Neuronal stem cell (in vitro differentiated cells): ENCODE results near the gene GOLGB1.

ENCODE experiments used
- DNase-seq: peaks from one replicate; pipeline ENCODE4 v3.0.0-alpha.2; 2013; ENCODE audit warnings: low spot score
- H2AFZ ChIP-seq: one replicate; pipeline ENCODE4 v1.6.1; 2013; ENCODE audit warnings: mild to moderate bottlenecking, low read length, inconsistent platforms
- H2AK5ac ChIP-seq: 2 replicates; pipeline ENCODE4 v1.6.1; 2013; ENCODE audit warnings: low read depth, mild to moderate bottlenecking, inconsistent platforms, low read length, moderate library complexity, mixed read lengths
- H2BK120ac ChIP-seq: 2 replicates; pipeline ENCODE4 v1.6.1; 2013; ENCODE audit warnings: low read depth, mild to moderate bottlenecking, inconsistent platforms, low read length, moderate library complexity, mixed read lengths
- H2BK12ac ChIP-seq: one replicate; pipeline ENCODE4 v1.6.1; 2013; ENCODE audit warnings: low read length, inconsistent platforms
- H2BK15ac ChIP-seq: 2 replicates; pipeline ENCODE4 v1.6.1; 2013; ENCODE audit warnings: mild to moderate bottlenecking, low read length, inconsistent platforms, mixed read lengths
- H2BK5ac ChIP-seq: one replicate; pipeline ENCODE4 v1.6.1; 2013; ENCODE audit warnings: inconsistent platforms, mild to moderate bottlenecking, low read length, moderate library complexity
- H3K14ac ChIP-seq: one replicate; pipeline ENCODE4 v1.6.1; 2013; ENCODE audit warnings: low read length, inconsistent platforms
- H3K18ac ChIP-seq: 2 replicates; pipeline ENCODE4 v1.6.1; 2013; ENCODE audit warnings: low read length, inconsistent platforms
- H3K23ac ChIP-seq: 2 replicates; pipeline ENCODE4 v1.6.1; 2013; ENCODE audit warnings: low read depth, mild to moderate bottlenecking, mixed read lengths, low read length, inconsistent platforms; ENCODE audit not compliant: poor library complexity
- H3K27ac ChIP-seq: replicated peaks from 3 replicates; pipeline ENCODE4 v1.5.1; 2013; ENCODE audit warnings: low read length, inconsistent platforms
- H3K27me3 ChIP-seq, 3 experiments: 2 replicates each; pipeline ENCODE4 v1.6.1; 2013; ENCODE audit warnings: low read length in 3 of 3, mild to moderate bottlenecking in 2 of 3, inconsistent platforms in 1 of 3, low read depth in 1 of 3, mixed read lengths in 1 of 3, moderate library complexity in 1 of 3; ENCODE audit not compliant: control insufficient read depth in 3 of 3, insufficient read depth in 3 of 3
- H3K36me3 ChIP-seq, 2 donors: replicated peaks in 1 of 2; 2 replicates each; pipeline ENCODE4 v1.6.1; 2013; ENCODE audit warnings: low read length in 2 of 2; ENCODE audit not compliant: control insufficient read depth in 2 of 2, insufficient read depth in 2 of 2
- H3K4ac ChIP-seq: 2 replicates; pipeline ENCODE4 v1.6.1; 2013; ENCODE audit warnings: inconsistent platforms, mild to moderate bottlenecking, low read length, moderate library complexity
- H3K4me1 ChIP-seq, 2 donors: 1 replicate in 1 of 2; 2 replicates in 1 of 2; pipeline ENCODE4 v1.6.1; 2013; ENCODE audit warnings: low read length in 2 of 2, low read depth in 1 of 2; ENCODE audit not compliant: control insufficient read depth in 2 of 2, insufficient read depth in 1 of 2
- H3K4me2 ChIP-seq: one replicate; pipeline ENCODE4 v1.6.1; 2013; ENCODE audit warnings: mild to moderate bottlenecking, low read length, inconsistent platforms; ENCODE audit not compliant: insufficient read depth, poor library complexity, severe bottlenecking
- H3K4me3 ChIP-seq, 2 donors: 2 replicates each; pipeline ENCODE4 v1.5.1; 2013; ENCODE audit warnings: low read length in 2 of 2, mild to moderate bottlenecking in 2 of 2, inconsistent platforms in 1 of 2, moderate library complexity in 1 of 2
- H3K79me1 ChIP-seq: one replicate; pipeline ENCODE4 v1.6.1; 2013; ENCODE audit warnings: low read depth, mild to moderate bottlenecking, inconsistent platforms, low read length, moderate library complexity
- H3K9ac ChIP-seq: one replicate; pipeline ENCODE4 v1.6.1; 2013; ENCODE audit warnings: mild to moderate bottlenecking, low read depth, low read length, inconsistent platforms; ENCODE audit not compliant: poor library complexity
- H3K9me3 ChIP-seq, 2 donors: replicated peaks in 1 of 2; 2 replicates each; pipeline versions ENCODE3 to v1.6.1; 2013; ENCODE audit warnings: low read length in 2 of 2, mild to moderate bottlenecking in 2 of 2, inconsistent platforms in 1 of 2, low read depth in 1 of 2, mixed read lengths in 1 of 2, moderate library complexity in 1 of 2; ENCODE audit not compliant: control insufficient read depth in 2 of 2, insufficient read depth in 1 of 2
- H4K8ac ChIP-seq: one replicate; pipeline ENCODE4 v1.6.1; 2013; ENCODE audit warnings: low read depth, mild to moderate bottlenecking, inconsistent platforms, low read length, moderate library complexity
- H4K91ac ChIP-seq: one replicate; pipeline ENCODE4 v1.6.1; 2013; ENCODE audit warnings: low read length, low read depth, mild to moderate bottlenecking, inconsistent platforms; ENCODE audit not compliant: poor library complexity
- WGBS, 2 donors: extraction: QIAGEN DNeasy Blood & Tissue Kit; methylation state at CpG; one replicate each; pipeline ENCODE4 v1.1.7; 2013; ENCODE audit warnings: missing lambda C conversion rate in 2 of 2, mixed read lengths in 1 of 2; ENCODE audit not compliant: insufficient read length in 2 of 2, insufficient replicate concordance in 1 of 2; ENCODE audit errors: extremely low coverage in 2 of 2; 5-methylcytosine and 5-hydroxymethylcytosine counted together

Gene GOLGB1

GRCh38 chr3:121722411-121722810 lies 27.1 kb downstream of the GOLGB1 start:
- Histone ChIP-seq H3K4ac (no peak overlapping the region), H3K9ac (no peak overlapping the region)

GRCh38 chr3:121720163-121720562 lies 29.4 kb downstream of the GOLGB1 start:
- H2BK12ac ChIP-seq, result no peak overlapping the region
- no peak overlapping the region for H2AK5ac ChIP-seq
- H3K36me3 ChIP-seq, result peaks cover 31 to 98% of the 10 kb centered on the region in 2 donors
- no peak overlapping the region for H2AFZ ChIP-seq
- H4K91ac ChIP-seq, result no peak overlapping the region
- no peak overlapping the region for H3K4ac ChIP-seq
- H3K4me2 ChIP-seq, result no peak overlapping the region
- H3K4me3 ChIP-seq, result no peak overlapping the region
- no peak overlapping the region for H2BK15ac ChIP-seq
- no peak overlapping the region for H4K8ac ChIP-seq
- no peaks in the 10 kb centered on the region for H3K27me3 ChIP-seq
- H3K4me1 ChIP-seq, result no peaks in the 10 kb centered on the region
- no peak overlapping the region for H3K9ac ChIP-seq
- no peak for DNase-seq
- H3K18ac ChIP-seq, result no peak overlapping the region
- no peak overlapping the region for H2BK5ac ChIP-seq
- peaks cover 0 to 10% of the 10 kb centered on the region in 2 donors for H3K9me3 ChIP-seq
- H2BK120ac ChIP-seq, result no peak overlapping the region
- no peak overlapping the region for H3K27ac ChIP-seq
- H3K23ac ChIP-seq, result no peak overlapping the region
- H3K14ac ChIP-seq, result no peak overlapping the region
- no peaks in the 10 kb centered on the region for H3K79me1 ChIP-seq

More at GRCh38 chr3:121722411-121722810, 27.1 kb downstream of the GOLGB1 start:
- Histone ChIP-seq H3K23ac (no peak overlapping the region), H4K91ac (no peak overlapping the region), H4K8ac (no peak overlapping the region), H3K4me3 (no peak overlapping the region), H3K9me3 (peaks cover 0 to 10% of the 10 kb centered on the region in 2 donors), H2AK5ac (no peak overlapping the region), H3K4me2 (no peak overlapping the region), H3K79me1 (no peaks in the 10 kb centered on the region), H3K27me3 (no peaks in the 10 kb centered on the region), H2BK120ac (no peak overlapping the region), H3K27ac (no peak overlapping the region), H3K18ac (no peak overlapping the region), H2BK15ac (no peak overlapping the region), H2BK12ac (no peak overlapping the region), H2AFZ (no peak overlapping the region), H3K4me1 (no peaks in the 10 kb centered on the region), H2BK5ac (no peak overlapping the region), H3K36me3 (peaks cover 30 to 99% of the 10 kb centered on the region in 2 donors), H3K14ac (no peak overlapping the region)
- no CpG with 5 or more reads among the region's 1 CpG for WGBS, 2 donors
- no peak for DNase-seq

GRCh38 chr3:121719423-121719822 lies 30.1 kb downstream of the GOLGB1 start:
- no peak overlapping the region for H3K14ac ChIP-seq

GRCh38 chr3:121718205-121718846 lies 31.2 kb downstream of the GOLGB1 start:
- no peak overlapping the region for H2AK5ac ChIP-seq
- H3K4me1 ChIP-seq, result no peaks in the 10 kb centered on the region
- H3K9ac ChIP-seq, result no peak overlapping the region
- H3K14ac ChIP-seq, result no peak overlapping the region
- H3K79me1 ChIP-seq, result no peaks in the 10 kb centered on the region
- H2BK120ac ChIP-seq, result no peak overlapping the region
- no peak overlapping the region for H2BK12ac ChIP-seq
- no peak overlapping the region for H4K91ac ChIP-seq
- no peak overlapping the region for H2BK5ac ChIP-seq
- H3K4ac ChIP-seq, result no peak overlapping the region
- H3K9me3 ChIP-seq, result peaks cover 0 to under 1% of the 10 kb centered on the region in 2 donors
- H3K27me3 ChIP-seq, result no peaks in the 10 kb centered on the region
- H3K4me2 ChIP-seq, result no peak overlapping the region
- H2AFZ ChIP-seq, result no peak overlapping the region
- no peak overlapping the region for H4K8ac ChIP-seq
- H3K4me3 ChIP-seq, result no peak overlapping the region
- no peak overlapping the region for H2BK15ac ChIP-seq
- H3K36me3 ChIP-seq, result peaks cover 26 to 97% of the 10 kb centered on the region in 2 donors
- no CpG with 5 or more reads among the region's 6 CpGs for WGBS, 2 donors
- DNase-seq, result no peak
- H3K18ac ChIP-seq, result no peak overlapping the region
- no peak overlapping the region for H3K23ac ChIP-seq
- no peak overlapping the region for H3K27ac ChIP-seq

More at GRCh38 chr3:121719423-121719822, 30.1 kb downstream of the GOLGB1 start:
- no peak overlapping the region for H4K91ac ChIP-seq
- no peak overlapping the region for H3K4ac ChIP-seq
- H3K9me3 ChIP-seq, result peaks cover 0 to 10% of the 10 kb centered on the region in 2 donors
- no CpG with 5 or more reads among the region's 5 CpGs for WGBS, 2 donors
- H4K8ac ChIP-seq, result no peak overlapping the region
- H3K4me3 ChIP-seq, result no peak overlapping the region
- H3K9ac ChIP-seq, result no peak overlapping the region
- H3K4me2 ChIP-seq, result no peak overlapping the region
- no peak overlapping the region for H2BK12ac ChIP-seq
- H3K27me3 ChIP-seq, result no peaks in the 10 kb centered on the region
- no peaks in the 10 kb centered on the region for H3K4me1 ChIP-seq
- H3K36me3 ChIP-seq, result peaks cover 24 to 97% of the 10 kb centered on the region in 2 donors
- H2AFZ ChIP-seq, result no peak overlapping the region
- no peak for DNase-seq
- no peak overlapping the region for H2BK15ac ChIP-seq
- H3K27ac ChIP-seq, result no peak overlapping the region
- no peak overlapping the region for H2BK120ac ChIP-seq
- no peaks in the 10 kb centered on the region for H3K79me1 ChIP-seq
- no peak overlapping the region for H2AK5ac ChIP-seq
- no peak overlapping the region for H3K18ac ChIP-seq
- no peak overlapping the region for H3K23ac ChIP-seq
- no peak overlapping the region for H2BK5ac ChIP-seq
